T1000 (cell line): Measurements from ENCODE around the gene SLC7A1.

Experiments
- DNase-seq: peaks from one replicate; lab custom pipeline; 2025; ENCODE audit warnings: mixed read lengths; lab: John Stamatoyannopoulos, UW

Gene SLC7A1

DNA sequence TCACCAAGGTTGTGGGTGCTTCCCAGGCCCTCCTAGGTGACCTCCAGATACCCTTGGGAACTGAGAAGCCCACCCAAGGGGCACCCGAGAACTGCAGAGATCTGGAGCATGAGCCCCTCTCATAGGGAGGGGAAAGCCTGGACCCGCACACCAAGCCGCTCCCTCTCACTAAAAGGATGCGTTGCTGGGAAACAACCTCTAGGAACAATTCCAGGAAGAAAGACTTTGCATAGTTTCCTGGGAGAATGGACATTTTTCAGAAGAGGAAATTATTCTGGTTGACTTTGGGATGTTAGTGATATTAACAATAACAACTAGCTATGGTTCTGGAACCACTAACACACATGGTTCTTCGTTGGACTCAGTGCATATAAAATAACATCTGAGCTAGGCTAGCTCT is 64.6 kb downstream of the SLC7A1 start:
- no peak for DNase-seq

DNA sequence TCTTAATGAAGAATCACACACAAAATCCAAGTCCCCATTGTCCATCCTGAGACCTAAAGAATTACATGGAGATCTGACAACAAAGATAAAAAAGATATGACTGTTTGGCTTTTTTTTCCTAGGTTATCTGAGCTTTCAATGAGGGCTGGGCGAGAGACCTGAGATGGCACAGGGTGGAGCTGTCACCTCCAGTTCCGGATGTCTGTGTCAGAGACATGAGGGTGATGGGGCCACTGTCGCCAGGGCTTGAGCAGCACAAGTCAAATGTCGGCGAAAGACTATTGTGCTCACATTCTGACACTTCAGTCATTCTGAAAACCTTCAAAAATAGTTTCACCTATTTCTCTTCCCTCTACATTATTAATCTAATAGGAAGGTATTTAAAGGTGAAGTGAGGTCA is 65.7 kb downstream of the SLC7A1 start:
- DNase-seq: no peak

DNA sequence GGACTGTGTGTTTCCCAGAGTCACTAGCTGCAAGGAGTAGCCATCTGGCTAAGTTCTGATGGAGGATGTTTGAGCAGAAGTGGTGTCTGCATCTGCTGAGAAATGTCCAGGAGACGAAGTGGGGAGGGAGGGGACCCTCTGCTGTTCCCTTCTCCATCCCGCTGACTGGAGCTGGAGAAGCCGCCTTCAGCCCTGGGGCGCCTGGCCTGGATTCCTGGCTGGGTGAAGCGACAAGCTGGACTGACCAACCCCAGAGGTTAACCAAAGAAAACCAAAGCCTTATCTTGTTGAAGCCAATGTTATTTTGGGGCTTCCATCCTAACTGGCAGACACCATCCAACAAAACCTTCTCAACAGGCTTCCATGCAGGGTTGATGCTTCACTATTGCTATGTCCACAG is 67.6 kb downstream of the SLC7A1 start:
- DNase-seq: no peak

DNA sequence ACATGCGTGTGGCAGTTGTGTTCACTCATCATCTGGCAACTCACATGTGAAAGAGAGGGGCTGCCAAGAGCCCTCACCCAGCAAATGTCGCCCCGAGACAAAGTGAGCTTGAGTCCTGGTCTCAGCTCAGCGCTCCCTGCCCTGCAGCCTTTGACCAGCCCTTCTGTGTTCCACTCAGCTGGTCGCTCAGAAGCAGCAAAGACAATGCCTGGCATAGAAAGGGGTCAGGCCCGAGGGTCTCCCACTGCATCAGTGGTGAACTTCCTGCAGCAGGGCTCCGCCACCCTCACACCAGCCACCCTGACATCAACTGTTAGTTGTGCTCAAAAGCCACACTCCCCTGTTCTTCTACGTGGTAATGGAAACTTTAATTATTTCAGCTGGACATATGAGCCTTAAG is 68.0 kb downstream of the SLC7A1 start:
- no peak for DNase-seq

DNA sequence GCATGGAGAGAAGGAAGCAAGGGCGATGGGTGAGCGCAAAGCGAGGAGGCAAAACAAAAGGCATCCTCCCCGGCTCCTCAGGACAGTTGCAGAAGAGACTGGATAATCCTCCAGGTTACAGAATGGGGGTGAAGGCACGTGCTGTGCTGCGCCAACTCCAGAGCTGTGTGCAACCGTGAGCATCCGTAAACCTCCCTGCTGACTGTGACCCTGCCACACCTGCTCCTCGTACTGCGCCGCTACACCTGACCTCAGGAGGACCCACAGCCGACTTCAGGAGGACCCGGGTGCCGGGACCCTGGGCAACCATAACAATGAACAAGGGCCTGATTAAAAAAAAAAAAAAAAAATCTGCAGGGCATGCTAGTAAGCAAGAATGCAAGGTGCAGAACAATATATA is 68.7 kb downstream of the SLC7A1 start:
- no peak for DNase-seq

DNA sequence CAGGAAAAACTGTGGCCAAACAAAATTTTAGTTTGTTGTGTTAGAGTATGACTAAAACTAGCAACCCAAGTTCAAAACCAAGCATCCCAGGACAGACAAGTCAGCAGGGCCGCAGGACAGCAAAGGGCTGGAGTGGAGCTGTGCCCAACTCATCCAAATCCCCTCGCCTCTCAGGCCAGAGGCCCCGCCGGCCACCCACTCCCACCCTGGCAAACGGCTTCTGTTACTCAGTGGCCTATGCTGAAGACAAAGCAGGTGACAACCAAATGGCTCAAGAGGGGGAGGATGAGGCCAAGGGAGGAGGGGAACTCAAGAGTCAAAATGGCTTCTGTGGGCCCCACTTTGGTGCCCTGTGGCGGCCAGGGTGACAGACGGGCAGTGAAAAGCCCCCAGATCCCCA is 69.7 kb downstream of the SLC7A1 start:
- no peak for DNase-seq

DNA sequence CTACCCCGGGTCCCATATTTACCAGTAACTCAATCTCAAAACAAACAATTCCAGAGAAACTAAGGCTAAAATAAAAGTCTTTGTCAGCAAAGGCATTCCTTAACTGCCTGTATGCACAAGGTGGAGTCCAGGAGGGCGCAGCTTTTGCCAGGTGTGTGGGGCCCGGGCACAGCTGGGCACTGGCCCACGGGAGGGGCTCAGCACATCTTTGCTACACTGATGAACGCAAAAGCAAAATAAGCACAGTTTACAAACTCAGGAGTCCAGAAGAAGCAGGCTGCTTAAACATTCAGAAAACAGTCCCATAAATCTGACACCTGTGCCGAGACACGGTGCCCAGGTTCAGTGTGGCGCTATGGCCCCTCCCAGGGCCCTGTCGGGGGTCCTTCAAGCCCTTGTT is 70.8 kb downstream of the SLC7A1 start:
- no peak for DNase-seq

DNA sequence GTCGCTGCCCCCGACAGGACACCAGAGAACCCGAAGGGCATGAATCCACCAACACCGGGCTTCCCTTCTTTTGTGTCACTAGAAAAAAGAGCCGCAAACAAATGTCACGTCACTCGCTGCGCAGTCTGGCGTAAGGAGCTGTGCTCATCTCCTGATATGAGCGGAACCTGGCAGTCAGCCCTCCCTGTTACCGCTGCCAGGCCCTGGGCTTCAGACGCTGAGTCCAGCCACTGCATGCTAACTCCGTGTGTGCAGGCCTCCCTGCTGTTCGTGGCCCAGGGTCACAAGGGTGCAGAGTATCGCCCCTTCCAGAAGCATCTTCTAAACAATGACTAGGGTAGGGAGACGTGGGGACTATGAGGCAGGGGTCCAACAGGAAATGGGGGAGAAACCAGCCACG is 71.3 kb downstream of the SLC7A1 start:
- no peak for DNase-seq

DNA sequence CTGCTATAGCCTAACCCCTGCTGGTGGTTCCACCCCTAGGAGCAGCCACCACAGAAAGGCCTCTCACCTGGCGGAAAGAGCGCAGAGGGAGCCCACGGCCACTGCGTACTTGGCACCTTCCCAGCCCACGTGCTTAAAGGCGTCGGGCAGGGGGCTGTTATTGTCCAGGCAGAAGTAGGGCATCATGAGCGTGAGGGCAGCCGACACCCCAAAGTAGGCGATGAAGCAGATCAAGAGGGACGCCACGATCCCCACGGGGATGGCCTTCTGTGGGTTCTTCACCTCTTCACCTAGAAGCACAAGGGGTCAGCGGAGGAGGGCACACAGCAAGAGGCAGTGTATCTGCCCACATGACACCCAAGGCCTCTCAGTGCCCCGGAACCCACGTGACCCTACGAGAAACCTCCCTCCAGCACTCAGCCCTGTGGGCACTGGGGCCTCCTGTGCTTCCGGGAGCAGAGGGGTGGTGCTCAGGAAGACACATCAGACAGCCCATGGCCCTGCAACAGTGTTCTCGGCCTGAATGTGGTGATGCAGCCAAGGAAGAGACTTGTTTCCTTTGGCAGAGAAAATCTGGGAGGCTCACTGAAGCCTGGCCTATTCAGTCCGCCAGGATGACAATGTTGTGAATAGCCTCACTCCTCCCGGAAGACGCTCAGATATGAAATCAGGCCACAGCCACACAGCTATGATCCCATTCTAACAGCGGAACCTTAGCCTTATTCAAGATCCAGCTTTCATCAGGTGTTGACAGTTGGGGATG is 72.1 kb downstream of the SLC7A1 start:
- DNase-seq: no peak

DNA sequence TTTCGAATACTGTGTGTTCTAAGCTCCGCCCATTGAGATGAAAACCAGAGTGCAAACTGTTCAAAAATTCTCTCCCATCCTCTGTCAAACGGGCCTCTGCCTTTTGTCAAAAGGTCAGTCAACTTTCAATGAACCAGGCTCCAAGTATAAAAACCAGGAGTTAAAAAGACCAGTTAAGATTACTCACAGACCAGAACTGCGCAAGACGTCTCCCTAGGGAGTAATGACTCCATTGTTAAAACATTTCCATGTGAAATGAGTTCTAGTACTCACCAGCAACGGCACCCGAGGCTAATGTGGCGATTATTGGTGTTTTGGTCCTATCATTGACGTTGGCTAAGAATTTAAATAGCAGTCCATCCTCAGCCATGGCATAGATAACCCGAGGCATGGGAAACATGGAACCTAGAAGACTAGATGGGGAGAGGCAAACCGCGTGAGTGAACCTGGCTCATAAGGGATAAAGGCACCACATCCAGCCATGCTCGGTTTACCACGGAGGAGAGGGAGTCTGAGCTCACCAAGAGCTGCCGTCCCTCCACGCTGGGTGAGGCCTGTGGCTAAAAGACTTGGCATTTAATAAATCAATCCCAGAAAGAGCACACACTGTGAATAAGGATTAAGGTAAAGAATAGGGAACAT is 73.3 kb downstream of the SLC7A1 start:
- DNase-seq: peak; percentile 57

DNA sequence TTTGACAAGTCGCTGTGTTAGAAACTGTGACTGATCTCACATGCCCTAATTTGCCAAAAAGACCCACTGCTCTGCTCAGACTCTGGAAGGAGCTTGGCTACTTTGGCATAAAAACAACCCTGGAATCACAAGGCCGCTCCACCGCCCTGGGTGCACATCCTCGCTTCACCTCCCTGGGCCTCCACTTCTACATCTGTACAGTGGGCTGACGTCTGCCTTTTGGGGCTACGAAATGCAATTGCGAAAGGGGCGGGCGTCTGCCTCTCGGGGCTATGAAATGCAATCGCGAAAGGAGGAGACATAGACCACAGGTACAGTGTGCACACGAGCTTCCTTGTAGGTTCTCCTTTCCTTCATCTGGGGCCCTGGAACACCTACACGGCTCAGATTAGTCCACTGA is 74.2 kb downstream of the SLC7A1 start:
- no peak for DNase-seq

DNA sequence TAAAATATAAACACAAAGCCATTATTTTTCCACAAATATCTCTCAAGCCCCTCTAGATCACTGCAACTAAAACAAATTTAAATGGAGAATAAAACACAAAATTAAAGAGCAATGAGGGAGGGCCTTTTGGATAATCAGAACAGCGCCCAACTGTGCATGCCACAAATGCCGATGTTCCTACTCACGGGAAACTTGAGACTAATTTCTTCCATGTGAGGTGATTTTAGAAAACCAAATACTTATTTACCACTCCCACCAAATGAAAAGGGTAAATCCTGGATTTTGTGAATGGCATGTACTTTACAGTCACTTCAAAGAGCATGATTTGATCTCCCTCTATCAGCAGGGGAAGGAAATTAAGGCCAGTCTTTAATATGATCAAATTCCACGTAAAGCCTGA is 74.8 kb downstream of the SLC7A1 start:
- DNase-seq: no peak

DNA sequence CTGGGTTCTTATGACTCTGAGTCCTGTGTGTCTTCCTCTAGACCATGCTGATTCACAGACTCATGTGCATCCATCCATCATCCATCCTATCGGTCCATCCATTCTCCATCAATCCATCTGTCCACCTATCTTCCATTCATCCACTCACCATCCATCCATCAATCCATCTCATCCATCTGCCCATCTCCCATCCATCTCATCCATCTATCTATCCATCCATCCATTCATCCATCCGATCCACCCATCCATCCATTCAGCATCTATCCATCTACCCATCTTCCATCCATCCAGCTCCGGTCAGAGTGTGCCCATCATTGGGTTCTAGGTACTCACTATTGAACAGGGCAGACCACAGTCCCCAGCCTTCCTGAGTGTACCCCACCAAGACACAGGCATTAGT is 75.6 kb downstream of the SLC7A1 start:
- no peak for DNase-seq

DNA sequence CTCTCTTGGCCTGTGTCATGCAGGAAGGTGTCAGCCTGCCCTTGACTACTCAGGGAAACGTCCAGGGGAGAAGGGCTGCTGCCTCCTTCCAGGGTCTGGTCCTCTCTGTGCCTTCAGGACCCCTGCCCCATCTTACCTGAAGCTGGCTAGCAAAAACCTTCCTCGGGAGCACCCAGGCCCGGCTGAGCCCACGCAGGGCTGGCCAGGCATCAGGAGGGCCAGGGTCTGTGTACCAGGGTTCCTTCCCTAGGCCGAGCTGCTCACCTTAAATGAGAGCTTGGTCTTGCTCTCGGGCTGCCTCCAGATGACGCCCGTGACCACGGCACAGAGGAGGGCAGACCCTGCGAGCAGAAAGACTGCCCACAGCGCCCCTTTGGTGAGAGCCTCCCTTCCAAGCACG is 78.6 kb downstream of the SLC7A1 start:
- no peak for DNase-seq

DNA sequence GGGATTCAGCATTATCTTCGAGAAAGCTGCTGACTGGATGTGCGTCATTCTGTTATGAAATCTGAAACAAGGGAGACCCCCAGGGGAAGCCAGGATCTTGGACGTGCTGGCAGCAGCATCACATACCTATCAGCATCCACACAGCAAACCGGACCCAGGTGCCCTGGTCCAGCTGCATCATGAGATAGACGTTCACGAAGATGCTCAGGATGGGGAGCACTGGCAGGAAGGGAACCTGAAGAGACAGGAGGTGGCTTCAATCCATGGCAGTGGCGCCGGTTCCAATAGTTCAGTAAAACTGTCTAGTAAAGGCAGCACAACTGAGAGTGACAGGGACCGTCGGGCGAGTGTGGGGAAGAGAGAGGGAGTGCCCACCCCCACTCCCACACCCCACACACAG is 79.5 kb downstream of the SLC7A1 start:
- DNase-seq: no peak

DNA sequence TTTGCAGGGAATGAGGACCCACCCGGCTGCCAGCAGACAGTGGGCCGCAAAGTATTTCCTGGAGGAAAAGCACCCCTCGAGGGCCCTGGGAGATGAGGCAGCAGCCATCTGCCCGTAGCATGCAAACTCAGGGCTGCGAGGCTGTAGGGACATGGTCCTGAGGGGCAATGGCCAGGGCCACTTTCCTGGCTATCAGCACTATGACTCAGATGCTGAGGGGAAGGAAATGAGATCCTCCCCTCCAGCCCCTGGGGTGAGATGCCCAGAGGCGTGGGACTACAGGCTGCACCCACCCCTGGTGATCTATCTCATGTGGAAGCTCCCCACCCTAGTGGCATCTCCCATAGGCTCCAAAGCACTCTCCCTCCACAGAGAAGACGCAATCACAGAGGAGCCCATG is 80.1 kb downstream of the SLC7A1 start:
- DNase-seq: no peak

DNA sequence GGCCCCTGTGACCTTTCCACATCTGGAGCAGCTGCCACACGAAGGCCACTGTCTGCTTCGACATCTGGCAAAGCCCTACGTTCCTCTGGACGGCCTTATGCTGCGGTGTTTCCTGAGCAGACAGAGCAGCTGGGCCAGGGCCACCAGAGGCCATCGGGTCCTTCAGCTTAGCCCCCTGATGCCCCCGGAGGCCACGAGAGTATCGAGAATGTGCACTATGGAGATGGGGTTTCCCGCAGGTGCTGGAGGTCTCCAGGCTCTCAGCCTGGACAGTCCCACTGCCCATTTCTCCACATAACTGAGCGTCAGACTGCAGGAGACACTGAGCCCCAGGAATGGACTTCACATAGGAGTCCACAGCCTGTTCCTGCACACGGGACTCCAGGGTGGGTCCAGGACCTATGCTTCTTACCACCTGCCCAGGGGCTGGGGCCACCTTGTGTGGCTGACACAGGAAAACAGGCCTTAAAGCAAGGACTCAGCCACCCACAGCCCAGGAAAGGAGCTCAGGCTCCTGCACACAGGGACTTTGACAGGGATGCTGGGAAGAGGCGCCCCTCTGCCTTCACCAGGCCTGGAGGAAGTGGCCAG is 80.7 kb downstream of the SLC7A1 start:
- no peak for DNase-seq

DNA sequence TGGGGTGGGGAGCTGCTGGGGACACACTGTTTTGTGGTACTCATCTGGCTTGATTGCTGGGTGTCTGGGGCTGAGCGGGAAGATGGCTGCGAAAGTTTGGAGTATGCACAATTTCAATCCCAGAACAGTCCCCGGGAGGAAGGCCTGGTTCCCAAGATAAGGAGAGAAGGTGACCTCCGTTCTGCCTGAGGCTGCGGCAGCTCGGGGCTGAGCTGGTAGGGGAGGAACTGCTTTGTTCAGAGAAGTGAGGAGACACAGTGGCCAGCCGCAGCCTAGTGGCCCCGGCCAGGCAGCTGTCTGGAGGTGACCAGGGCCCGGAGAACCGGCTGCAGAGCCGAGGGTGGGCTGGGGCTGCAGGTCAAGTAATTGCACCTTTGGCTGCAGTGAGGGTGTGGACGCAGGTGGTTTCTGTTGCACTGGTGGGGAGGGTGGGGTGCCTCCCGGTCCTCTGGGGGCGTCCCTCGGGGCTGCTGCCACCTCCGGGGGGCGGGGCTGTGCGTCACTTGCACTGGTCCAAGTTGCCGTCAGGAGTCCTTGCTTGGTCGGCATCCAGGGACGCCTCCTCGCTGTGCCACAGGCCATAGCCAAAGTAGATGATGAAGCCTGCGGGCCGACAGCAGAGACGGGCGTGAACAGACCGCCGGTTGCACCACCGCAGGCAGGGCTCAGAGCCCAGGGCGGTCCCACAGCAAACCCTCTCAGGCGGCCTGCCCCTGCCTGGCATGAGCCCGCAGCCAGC is 81.3 kb downstream of the SLC7A1 start:
- no peak for DNase-seq

DNA sequence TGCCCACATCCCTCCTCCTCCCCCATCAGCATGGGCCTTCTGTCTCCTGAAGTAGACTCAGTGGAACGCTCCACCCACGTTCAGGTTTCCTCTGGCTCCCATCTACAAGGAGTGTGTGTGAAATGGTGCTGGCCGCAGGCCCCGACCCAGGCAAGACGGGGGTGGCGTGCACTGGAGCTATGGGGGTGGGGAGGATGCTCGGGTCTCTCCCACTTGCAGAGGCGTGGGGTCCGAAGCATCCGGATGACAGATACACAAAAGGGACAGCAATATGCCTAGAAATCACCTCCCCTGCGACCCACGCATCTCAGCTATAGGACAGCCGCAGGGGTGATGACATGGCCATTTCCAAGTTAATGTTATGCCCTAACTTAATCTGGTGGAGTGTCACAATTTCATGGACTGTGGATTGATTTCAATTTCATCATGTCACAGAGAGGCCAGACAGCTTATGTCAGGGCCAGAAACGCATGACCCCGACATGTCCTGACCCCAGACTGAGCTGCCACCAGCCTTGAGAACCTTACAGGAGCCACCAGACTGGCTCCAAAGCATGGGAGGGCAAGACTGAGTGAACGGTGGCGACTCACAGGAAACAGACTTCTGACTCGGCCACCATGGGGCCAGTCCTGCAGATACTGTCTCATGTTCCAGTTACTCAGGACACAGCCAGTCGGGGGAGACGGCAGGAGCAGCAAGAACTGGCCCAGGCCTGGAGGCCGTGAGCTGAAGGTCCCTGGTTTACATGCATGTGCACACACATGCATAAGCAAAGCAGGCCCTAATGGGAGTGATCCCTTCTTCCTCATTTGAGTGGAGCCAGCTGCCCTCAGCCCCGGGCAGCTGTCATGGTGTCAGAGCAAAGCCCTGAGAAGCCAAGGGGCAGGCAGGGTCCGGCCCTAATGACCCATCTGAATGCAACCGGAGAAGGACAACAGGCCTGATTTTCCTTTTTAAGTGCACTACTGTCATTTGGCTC is 82.2 kb downstream of the SLC7A1 start:
- no peak for DNase-seq

DNA sequence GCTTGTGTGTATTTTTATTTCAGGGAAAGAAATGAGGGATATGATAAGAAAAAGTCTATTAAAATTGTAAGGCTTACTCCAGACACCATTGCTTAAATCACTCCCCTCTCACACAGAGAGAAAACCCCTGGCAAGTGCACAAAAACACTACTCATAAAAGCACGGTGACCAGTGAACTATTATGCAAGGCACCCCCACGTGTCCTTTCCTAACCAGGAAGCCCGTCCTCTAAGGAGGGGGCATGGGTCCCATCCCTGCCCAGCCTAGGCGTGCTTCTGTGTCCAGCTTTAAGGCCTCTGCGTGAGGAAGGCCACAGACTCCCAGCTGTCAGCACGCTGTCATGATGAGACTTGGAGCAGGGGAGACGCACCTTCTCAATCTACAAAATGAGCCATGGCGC is 83.5 kb downstream of the SLC7A1 start:
- no peak for DNase-seq

DNA sequence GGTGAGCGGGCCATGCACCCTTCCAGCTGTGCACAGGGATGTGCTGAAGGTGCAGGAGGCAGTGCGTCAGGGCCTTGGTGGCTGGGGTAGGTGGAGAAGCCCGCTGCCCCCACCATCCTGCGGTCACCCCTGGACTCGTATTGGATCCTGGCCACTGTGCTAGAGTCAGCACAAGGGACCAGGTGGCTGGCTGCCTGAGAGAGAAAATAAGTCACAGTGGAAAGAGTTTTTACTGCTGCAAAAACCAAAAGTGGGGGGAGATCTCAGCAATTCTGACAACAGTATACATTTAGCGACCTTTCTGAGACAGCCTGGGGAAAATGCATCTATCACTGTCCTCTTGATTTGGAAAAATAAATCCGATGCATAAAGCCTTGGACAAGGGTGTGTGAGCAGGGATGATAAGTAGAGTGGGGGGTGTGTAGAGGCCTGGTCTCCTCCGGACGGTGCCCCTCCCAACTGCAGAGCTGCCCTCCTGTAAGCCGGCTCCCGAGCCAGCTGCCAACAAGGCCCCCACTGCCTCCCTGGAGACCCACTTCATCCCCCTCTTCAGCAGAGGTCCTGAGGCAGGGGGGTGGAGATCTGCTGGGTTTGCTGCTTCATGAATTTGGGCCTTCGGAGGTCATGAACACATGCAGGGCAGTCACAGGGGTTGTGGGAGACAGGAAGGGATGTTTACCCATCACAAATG is 84.2 kb downstream of the SLC7A1 start:
- DNase-seq: no peak
